ENCODE results near the gene RNASEH2B. TPM values are rescaled to one million over a fixed set of nuclear protein-coding genes. Genes with fewer than 3 reads are reported as not detected.

Gene RNASEH2B
- total and polyA plus RNA-seq, 12 donors, result 23.5 to 77.1 (median 33.0) TPM

DNA sequence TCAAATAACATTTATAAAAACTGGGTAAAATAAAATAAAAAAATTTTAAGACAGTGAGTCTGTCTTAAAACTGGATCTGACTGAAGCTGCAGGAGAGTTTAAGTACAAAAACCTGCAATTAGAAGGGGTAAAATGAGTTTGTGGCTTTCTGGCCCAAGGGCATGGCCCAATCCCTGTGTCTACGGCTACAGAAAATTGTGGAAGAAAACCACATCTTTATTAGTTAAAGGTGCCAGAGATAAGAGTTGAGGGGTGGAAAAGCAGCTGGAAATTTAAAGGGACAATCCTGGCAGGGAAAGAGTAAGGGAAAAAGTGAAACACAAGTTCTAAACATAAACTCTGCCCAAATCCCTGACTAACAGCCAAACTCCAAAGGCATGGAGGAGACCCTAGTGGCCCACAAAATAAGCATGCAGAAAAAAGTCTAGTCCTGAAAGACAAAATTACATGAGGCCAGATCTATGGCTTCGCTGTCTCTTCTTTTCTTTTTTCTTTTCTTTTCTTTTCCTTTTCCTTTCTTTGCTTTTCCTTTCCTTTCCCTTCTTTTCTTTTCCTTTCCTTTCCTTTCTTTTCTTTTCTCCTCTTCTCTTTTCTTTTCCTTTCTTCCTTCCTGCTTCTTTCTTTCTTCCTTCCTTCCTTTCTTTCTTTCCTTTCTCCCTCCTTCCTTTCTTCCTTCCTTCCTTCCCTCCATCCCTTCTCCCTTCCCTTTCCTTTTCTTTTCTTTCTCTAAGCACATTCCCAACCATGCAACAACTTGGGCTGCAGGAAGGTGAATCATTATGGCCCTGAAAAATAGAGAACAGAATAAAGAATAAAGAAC, 42.6 kb upstream of the RNASEH2B start:
- Histone ChIP-seq H3K27me3 (no peaks in the 10 kb centered on the region), H3K36me3 (replicated peaks in 1 of 2) (no peaks in the 10 kb centered on the region), H3K27ac (no peak overlapping the region), H3K9me3 (replicated peaks in 1 of 3) (no peaks in the 10 kb centered on the region), H3K4me3 (no peak overlapping the region), H3K4me1 (replicated peaks in 1 of 2) (no peaks in the 10 kb centered on the region)
- 81 to 90% (median 84%) methylated on average over 2 of the region's 2 CpGs for WGBS, 4 donors
- DNase-seq, result no peak
- intact Hi-C loops (cut with DNase I), result no loop called here
- no peak for TF ChIP-seq POLR2A (IDR thresholded peaks at IDR 0.05)
- TF ChIP-seq, protein P1, sequence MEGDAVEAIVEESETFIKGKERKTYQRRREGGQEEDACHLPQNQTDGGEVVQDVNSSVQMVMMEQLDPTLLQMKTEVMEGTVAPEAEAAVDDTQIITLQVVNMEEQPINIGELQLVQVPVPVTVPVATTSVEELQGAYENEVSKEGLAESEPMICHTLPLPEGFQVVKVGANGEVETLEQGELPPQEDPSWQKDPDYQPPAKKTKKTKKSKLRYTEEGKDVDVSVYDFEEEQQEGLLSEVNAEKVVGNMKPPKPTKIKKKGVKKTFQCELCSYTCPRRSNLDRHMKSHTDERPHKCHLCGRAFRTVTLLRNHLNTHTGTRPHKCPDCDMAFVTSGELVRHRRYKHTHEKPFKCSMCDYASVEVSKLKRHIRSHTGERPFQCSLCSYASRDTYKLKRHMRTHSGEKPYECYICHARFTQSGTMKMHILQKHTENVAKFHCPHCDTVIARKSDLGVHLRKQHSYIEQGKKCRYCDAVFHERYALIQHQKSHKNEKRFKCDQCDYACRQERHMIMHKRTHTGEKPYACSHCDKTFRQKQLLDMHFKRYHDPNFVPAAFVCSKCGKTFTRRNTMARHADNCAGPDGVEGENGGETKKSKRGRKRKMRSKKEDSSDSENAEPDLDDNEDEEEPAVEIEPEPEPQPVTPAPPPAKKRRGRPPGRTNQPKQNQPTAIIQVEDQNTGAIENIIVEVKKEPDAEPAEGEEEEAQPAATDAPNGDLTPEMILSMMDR (IDR thresholded peaks at IDR 0.05), result no peak

DNA sequence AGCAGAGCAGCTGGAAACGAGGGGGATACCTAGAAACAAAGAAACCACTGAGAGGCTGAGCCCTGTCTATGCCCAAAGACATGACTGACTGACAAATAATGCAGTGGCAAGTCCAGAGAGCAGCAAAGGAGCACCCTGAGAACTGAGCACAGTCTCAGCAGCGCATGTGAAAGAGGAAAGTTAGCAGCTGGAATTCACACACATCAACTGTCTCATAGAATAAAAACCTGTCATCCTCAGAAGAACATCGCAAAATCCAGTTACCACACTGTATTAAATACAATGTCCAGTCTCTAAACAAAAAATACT, 42.0 kb upstream of the RNASEH2B start:
- H3K4me1 ChIP-seq (replicated peaks in 1 of 2), result no peaks in the 10 kb centered on the region
- intact Hi-C loops (cut with DNase I), result no loop called here
- WGBS, 4 donors, result 66 to 69% (median 68%) methylated on average over 3 of the region's 3 CpGs

DNA sequence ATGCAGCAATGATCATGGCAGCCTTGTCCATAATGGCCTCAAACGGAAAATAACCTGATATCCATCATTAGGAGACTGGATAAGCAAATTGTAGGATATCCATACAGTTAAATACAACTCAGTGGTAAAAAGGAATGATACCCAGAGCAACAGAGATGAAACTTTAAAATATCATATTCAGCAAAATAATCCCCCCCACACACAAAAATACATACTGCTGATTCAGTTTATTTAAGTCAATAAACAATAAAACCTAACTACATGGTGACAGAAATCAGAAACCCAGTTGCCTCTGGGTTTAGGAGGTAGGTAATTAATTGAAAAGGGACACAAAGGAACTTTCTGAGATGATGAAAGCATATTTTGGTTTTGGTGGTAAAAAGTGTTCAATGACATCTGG, 38.2 kb upstream of the RNASEH2B start:
- H3K4me3 ChIP-seq, result no peak overlapping the region
- intact Hi-C loops (cut with DNase I), result no loop called here
- H3K27me3 ChIP-seq, result no peaks in the 10 kb centered on the region
- no peaks in the 10 kb centered on the region for H3K36me3 ChIP-seq (replicated peaks in 1 of 2)
- H3K27ac ChIP-seq, result no peak overlapping the region
- 69 to 83% (median 75%) methylated on average over 1 of the region's 1 CpG for WGBS, 4 donors
- H3K9me3 ChIP-seq (replicated peaks in 1 of 3), result no peaks in the 10 kb centered on the region
- H3K4me1 ChIP-seq (replicated peaks in 1 of 2), result no peaks in the 10 kb centered on the region
- no peak for DNase-seq
- no peak for TF ChIP-seq POLR2A (IDR thresholded peaks at IDR 0.05)
- TF ChIP-seq, protein P1 (IDR thresholded peaks at IDR 0.05), result no peak

More for the DNA sequence above, 42.0 kb upstream of the RNASEH2B start:
- H3K9me3 ChIP-seq (replicated peaks in 1 of 3), result no peaks in the 10 kb centered on the region
- no peaks in the 10 kb centered on the region for H3K36me3 ChIP-seq (replicated peaks in 1 of 2)
- H3K27me3 ChIP-seq, result no peaks in the 10 kb centered on the region
- H3K27ac ChIP-seq, result no peak overlapping the region
- H3K4me3 ChIP-seq, result no peak overlapping the region
- no peak for TF ChIP-seq POLR2A (IDR thresholded peaks at IDR 0.05)
- TF ChIP-seq, protein P1 (IDR thresholded peaks at IDR 0.05), result no peak
- DNase-seq, result no peak

DNA sequence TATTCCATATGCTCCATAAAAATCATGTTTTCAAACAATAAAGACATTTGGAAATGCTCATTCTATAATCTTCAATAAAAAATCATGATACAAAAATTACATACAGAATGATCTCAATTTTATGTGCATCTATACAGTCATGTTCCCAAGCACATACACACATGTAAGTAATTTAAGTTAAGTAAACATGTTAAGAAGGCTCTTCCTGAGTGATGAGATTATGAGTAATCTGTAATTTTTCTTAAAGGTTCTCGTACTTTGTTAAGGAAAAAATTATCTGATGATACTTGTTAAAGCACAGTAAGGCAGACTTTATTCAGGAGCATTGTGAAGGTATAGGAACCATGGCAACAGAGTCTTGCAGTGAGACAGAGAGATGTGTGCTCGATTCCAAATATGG, 36.1 kb upstream of the RNASEH2B start:
- Histone ChIP-seq H3K27me3 (no peaks in the 10 kb centered on the region), H3K36me3 (replicated peaks in 1 of 2) (no peaks in the 10 kb centered on the region), H3K27ac (no peak overlapping the region), H3K9me3 (replicated peaks in 1 of 3) (no peaks in the 10 kb centered on the region), H3K4me3 (no peak overlapping the region), H3K4me1 (replicated peaks in 1 of 2) (no peaks in the 10 kb centered on the region)
- TF ChIP-seq, protein P1 (IDR thresholded peaks at IDR 0.05), result no peak
- no peak for TF ChIP-seq POLR2A (IDR thresholded peaks at IDR 0.05)
- 60 to 69% (median 67%) methylated on average over 2 of the region's 2 CpGs for WGBS, 4 donors
- no peak for DNase-seq
- intact Hi-C loops (cut with DNase I), result no loop called here

All from adrenal gland (tissue), 12 donors.